BLaER1 (cell line): Measurements from ENCODE around the gene NEDD8.

Source experiments
- H3K27ac ChIP-seq: shearing (Covaris generic); formaldehyde crosslinking; 2 replicates; pipeline ENCODE4 v1.8.1; 2022
- H3K27me3 ChIP-seq: shearing (Covaris generic); formaldehyde crosslinking; 2 replicates; pipeline ENCODE4 v1.8.1; 2022
- H3K36me3 ChIP-seq: shearing (Covaris generic); formaldehyde crosslinking; 2 replicates; pipeline ENCODE4 v1.8.1; 2022
- H3K4me1 ChIP-seq: shearing (Covaris generic); formaldehyde crosslinking; 2 replicates; pipeline ENCODE4 v1.8.1; 2022
- H3K4me2 ChIP-seq: shearing (Covaris generic); formaldehyde crosslinking; 2 replicates; pipeline ENCODE4 v1.8.1; 2022
- H3K4me3 ChIP-seq: shearing (Covaris generic); formaldehyde crosslinking; 2 replicates; pipeline ENCODE4 v1.8.1; 2022
- H3K9ac ChIP-seq: shearing (Covaris generic); formaldehyde crosslinking; 2 replicates; pipeline ENCODE4 v1.8.1; 2022
- H3K9me3 ChIP-seq: shearing (Covaris generic); formaldehyde crosslinking; 2 replicates; pipeline ENCODE4 v1.8.1; 2022
- H4K20me1 ChIP-seq: shearing (Covaris generic); formaldehyde crosslinking; 2 replicates; pipeline ENCODE4 v1.8.1; 2022
- Cebpa-rat ChIP-seq: shearing (Covaris generic); IDR thresholded peaks from 2 replicates; pipeline ENCODE4 v1.8.1; 2022

Gene NEDD8

GRCh38 chr14:24172871-24173281 is 59.3 kb downstream of the NEDD8 start:
- H3K36me3 ChIP-seq = peaks cover 30% of the 10 kb centered on the region
- H3K4me1 ChIP-seq = peaks cover 24% of the 10 kb centered on the region
- H3K4me3 ChIP-seq = no peak overlapping the region
- no peak for TF ChIP-seq Cebpa-rat
- H3K4me2 ChIP-seq = peak overlapping the region; percentile 90; the same call in 1 of the 2 replicates
- no peak overlapping the region for H3K27ac ChIP-seq
- no peaks in the 10 kb centered on the region for H4K20me1 ChIP-seq
- no peaks in the 10 kb centered on the region for H3K9me3 ChIP-seq
- H3K9ac ChIP-seq = no peak overlapping the region
- peaks cover 25% of the 10 kb centered on the region for H3K27me3 ChIP-seq

GRCh38 chr14:24172261-24172860 is 59.8 kb downstream of the NEDD8 start:
- Histone ChIP-seq H3K9me3 (no peaks in the 10 kb centered on the region), H3K9ac (0 out of 2 replicates have a peak overlapping the region, but pooled peaks have one; percentile 13), H3K4me3 (peak overlapping the region; percentile 66), H4K20me1 (no peaks in the 10 kb centered on the region), H3K27me3 (peaks cover 25% of the 10 kb centered on the region), H3K27ac (no peak overlapping the region), H3K4me2 (peak overlapping the region; percentile 90), H3K36me3 (peaks cover 30% of the 10 kb centered on the region), H3K4me1 (peaks cover 24% of the 10 kb centered on the region)
- TF ChIP-seq Cebpa-rat = no peak

- H3K9ac ChIP-seq = 0 out of 2 replicates have a peak within 1 kb of the TSS, but pooled peaks have one; percentile 13
- peaks cover 24% of the 10 kb centered on the region for H3K4me1 ChIP-seq
- H3K4me2 ChIP-seq = peak within 1 kb of the TSS; percentile 90
- H3K27me3 ChIP-seq = peaks cover 25% of the 10 kb centered on the region
- H3K27ac ChIP-seq = no peak within 1 kb of the TSS
- no peak for TF ChIP-seq Cebpa-rat
- no peaks in the 10 kb centered on the region for H4K20me1 ChIP-seq
- H3K9me3 ChIP-seq = no peaks in the 10 kb centered on the region
- H3K36me3 ChIP-seq = peaks cover 30% of the 10 kb centered on the region
- H3K4me3 ChIP-seq = peak within 1 kb of the TSS; percentile 66
Observed at GRCh38 chr14:24171422-24172260, 60.5 kb downstream of the NEDD8 start, which contains the start of gene REC8. Gene REC8 (plus strand): TSS chr14:24172080. CDS start chr14:24172553, 473 bp downstream.

GRCh38 chr14:24167469-24168114 is 64.6 kb downstream of the NEDD8 start:
- Histone ChIP-seq H3K27me3 (peaks cover 20% of the 10 kb centered on the region), H3K4me1 (peaks cover 27% of the 10 kb centered on the region), H3K9me3 (no peaks in the 10 kb centered on the region), H3K4me2 (no peak overlapping the region), H4K20me1 (no peaks in the 10 kb centered on the region), H3K4me3 (no peak overlapping the region), H3K27ac (no peak overlapping the region), H3K36me3 (peaks cover 62% of the 10 kb centered on the region), H3K9ac (no peak overlapping the region)
- TF ChIP-seq Cebpa-rat = no peak
